ENCODE data around the gene SHISA9.

DNA sequence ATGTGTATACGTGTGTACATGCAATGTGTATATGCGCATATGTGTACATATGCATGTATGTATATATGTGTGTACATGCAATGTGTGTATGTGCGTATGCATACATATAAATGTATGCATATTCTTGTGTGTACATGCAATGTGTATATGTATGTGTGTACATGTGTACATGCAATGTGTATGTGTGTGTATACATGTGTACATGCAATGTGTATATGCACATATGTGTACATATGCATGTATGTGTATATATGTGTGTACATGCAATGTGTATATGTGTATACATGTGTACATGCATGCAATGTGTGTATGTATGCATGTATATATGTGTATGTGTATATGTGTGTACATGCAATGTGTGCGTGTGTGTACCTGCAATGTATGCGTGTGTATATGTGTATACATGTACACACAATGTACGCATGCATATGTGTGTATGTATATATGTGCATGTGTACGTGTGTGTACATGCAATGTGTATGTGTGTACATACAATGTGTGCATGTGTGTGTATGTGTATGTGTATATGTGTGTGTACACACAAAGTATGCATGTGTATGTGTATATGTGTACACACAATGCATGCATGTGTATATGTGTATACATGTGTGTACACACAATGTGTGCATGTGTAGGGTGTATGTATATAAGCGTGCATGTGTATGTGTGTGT lies 167.7 kb downstream of the SHISA9 start:
- TF ChIP-seq, protein P1, sequence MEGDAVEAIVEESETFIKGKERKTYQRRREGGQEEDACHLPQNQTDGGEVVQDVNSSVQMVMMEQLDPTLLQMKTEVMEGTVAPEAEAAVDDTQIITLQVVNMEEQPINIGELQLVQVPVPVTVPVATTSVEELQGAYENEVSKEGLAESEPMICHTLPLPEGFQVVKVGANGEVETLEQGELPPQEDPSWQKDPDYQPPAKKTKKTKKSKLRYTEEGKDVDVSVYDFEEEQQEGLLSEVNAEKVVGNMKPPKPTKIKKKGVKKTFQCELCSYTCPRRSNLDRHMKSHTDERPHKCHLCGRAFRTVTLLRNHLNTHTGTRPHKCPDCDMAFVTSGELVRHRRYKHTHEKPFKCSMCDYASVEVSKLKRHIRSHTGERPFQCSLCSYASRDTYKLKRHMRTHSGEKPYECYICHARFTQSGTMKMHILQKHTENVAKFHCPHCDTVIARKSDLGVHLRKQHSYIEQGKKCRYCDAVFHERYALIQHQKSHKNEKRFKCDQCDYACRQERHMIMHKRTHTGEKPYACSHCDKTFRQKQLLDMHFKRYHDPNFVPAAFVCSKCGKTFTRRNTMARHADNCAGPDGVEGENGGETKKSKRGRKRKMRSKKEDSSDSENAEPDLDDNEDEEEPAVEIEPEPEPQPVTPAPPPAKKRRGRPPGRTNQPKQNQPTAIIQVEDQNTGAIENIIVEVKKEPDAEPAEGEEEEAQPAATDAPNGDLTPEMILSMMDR (IDR thresholded peaks at IDR 0.05; ENCODE audit: low read depth, low read length, poor library complexity, severe bottlenecking): no peak
- no peak for TF ChIP-seq EZH2phosphoT487 (IDR thresholded peaks at IDR 0.05; ENCODE audit: borderline replicate concordance, low read length)
